ENCODE results near the gene NECTIN4. TPM values are rescaled to one million over a fixed set of nuclear protein-coding genes. Genes with fewer than 3 reads are reported as not detected.
"Not testable (repeated sequence)": the region's sequence is repeated elsewhere in the genome, so short reads cannot be mapped to it uniquely, and the experiment has no call there.

Gene NECTIN4
- polyA plus RNA-seq, 1 of the 3 experiments (the other 2 are of a cell fraction), result 0.59 TPM

DNA sequence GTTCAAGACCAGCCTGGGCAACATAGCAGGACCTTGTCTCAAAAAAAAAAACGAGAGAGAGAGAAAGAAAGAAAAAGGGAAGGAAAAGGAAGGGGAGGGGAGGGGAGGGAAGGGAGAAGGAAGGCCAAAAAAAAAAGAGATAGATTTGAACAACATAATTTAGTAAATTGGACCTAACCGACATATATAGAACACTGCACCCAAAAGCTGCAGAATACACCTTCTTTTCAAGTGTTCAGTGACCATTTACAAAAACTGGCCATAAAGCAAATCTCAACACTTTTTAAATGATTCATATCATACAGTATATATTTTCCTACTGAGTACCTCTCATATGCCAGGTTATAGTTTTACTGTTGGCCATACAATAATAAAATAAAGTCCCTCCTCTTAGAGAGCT lies 57.5 kb downstream of the NECTIN4 start:
- no peak overlapping the region for H2AFZ ChIP-seq (ENCODE audit: low read depth)
- no peaks in the 10 kb centered on the region for H3K9me2 ChIP-seq
- no peaks in the 10 kb centered on the region for H4K20me1 ChIP-seq (ENCODE audit: insufficient read depth)
- H3K9me3 ChIP-seq, result no peaks in the 10 kb centered on the region
- no peak overlapping the region for H3K27ac ChIP-seq (ENCODE audit: low read depth in 2 of 2, low read length in 1 of 2)
- no peak overlapping the region for H3K4me2 ChIP-seq
- ChIA-PET POLR2A (interaction anchor here (0.5 kb wide), 1 partner anchor 116 kb away, joined by 3 read pairs; no protein-coding TSS in a partner anchor), CTCF (no interaction called here)
- TF ChIP-seq TEAD4 (IDR thresholded peaks at IDR 0.05; ENCODE audit: borderline replicate concordance, insufficient read depth) (no peak), RFX5 (IDR thresholded peaks at IDR 0.05; ENCODE audit: low read length) (no peak), CHD2 (IDR thresholded peaks at IDR 0.05; ENCODE audit: low read length, partially characterized antibody) (no peak), JUND (IDR thresholded peaks at IDR 0.05) (no peak), ELF1 (IDR thresholded peaks at IDR 0.05) (no peak), MEF2A (IDR thresholded peaks at IDR 0.05; ENCODE audit: borderline replicate concordance, low read depth) (no peak)
- TF ChIP-seq, protein P1, sequence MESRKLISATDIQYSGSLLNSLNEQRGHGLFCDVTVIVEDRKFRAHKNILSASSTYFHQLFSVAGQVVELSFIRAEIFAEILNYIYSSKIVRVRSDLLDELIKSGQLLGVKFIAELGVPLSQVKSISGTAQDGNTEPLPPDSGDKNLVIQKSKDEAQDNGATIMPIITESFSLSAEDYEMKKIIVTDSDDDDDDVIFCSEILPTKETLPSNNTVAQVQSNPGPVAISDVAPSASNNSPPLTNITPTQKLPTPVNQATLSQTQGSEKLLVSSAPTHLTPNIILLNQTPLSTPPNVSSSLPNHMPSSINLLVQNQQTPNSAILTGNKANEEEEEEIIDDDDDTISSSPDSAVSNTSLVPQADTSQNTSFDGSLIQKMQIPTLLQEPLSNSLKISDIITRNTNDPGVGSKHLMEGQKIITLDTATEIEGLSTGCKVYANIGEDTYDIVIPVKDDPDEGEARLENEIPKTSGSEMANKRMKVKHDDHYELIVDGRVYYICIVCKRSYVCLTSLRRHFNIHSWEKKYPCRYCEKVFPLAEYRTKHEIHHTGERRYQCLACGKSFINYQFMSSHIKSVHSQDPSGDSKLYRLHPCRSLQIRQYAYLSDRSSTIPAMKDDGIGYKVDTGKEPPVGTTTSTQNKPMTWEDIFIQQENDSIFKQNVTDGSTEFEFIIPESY (IDR thresholded peaks at IDR 0.05; ENCODE audit: borderline replicate concordance, low read depth), result no peak
- TF ChIP-seq, protein P2, sequence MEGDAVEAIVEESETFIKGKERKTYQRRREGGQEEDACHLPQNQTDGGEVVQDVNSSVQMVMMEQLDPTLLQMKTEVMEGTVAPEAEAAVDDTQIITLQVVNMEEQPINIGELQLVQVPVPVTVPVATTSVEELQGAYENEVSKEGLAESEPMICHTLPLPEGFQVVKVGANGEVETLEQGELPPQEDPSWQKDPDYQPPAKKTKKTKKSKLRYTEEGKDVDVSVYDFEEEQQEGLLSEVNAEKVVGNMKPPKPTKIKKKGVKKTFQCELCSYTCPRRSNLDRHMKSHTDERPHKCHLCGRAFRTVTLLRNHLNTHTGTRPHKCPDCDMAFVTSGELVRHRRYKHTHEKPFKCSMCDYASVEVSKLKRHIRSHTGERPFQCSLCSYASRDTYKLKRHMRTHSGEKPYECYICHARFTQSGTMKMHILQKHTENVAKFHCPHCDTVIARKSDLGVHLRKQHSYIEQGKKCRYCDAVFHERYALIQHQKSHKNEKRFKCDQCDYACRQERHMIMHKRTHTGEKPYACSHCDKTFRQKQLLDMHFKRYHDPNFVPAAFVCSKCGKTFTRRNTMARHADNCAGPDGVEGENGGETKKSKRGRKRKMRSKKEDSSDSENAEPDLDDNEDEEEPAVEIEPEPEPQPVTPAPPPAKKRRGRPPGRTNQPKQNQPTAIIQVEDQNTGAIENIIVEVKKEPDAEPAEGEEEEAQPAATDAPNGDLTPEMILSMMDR (IDR thresholded peaks at IDR 0.05), result no peak
- TF ChIP-seq, protein P3, sequence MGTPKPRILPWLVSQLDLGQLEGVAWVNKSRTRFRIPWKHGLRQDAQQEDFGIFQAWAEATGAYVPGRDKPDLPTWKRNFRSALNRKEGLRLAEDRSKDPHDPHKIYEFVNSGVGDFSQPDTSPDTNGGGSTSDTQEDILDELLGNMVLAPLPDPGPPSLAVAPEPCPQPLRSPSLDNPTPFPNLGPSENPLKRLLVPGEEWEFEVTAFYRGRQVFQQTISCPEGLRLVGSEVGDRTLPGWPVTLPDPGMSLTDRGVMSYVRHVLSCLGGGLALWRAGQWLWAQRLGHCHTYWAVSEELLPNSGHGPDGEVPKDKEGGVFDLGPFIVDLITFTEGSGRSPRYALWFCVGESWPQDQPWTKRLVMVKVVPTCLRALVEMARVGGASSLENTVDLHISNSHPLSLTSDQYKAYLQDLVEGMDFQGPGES (IDR thresholded peaks at IDR 0.05; ENCODE audit: low read depth, low read length), result no peak
- H3K79me2 ChIP-seq (ENCODE audit: insufficient read depth), result 0 out of 2 replicates have a peak, but pooled peaks cover 4% of the 10 kb centered on the region
- H3K4me3 ChIP-seq (ENCODE audit: low read depth in 2 of 2, low read length in 1 of 2), result no peak overlapping the region
- peaks cover 2% of the 10 kb centered on the region for H3F3A ChIP-seq (replicated peaks; ENCODE audit: insufficient read depth)
- H3K36me3 ChIP-seq (replicated peaks in 1 of 2; ENCODE audit: control insufficient read depth in 1 of 2, insufficient read depth in 2 of 2, low read length in 1 of 2), result no peaks in the 10 kb centered on the region
- 59% methylated on average over 2 of the region's 2 CpGs for WGBS (ENCODE audit: low lambda C conversion rate)
- DNase-seq, result no peak
- no peaks in the 10 kb centered on the region for H3K27me3 ChIP-seq (ENCODE audit: insufficient read depth)
- no peaks in the 10 kb centered on the region for H3K4me1 ChIP-seq (ENCODE audit: control insufficient read depth in 1 of 2, insufficient read depth in 2 of 2, low read depth in 1 of 2, low read length in 1 of 2)
- H3K9ac ChIP-seq, result no peak overlapping the region

DNA sequence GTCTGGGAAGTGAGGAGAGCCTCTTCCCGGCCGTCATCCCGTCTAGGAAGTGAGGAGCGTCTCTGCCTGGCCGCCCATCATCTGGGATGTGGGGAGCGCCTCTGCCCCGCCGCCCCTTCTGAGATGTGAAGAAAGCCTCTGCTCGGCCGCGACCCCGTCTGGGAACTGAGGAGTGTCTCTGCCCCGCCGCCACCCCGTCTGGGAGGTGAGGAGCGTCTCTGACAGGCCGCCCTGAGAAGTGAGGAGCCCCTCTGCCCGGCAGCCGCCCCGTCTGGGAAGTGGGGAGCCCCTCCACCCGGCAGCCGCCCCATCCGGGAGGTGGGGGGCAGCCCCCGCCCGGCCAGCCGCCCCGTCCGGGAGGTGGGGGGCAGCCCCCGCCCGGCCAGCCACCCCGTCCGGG lies 59.9 kb downstream of the NECTIN4 start:
- H3K79me2 ChIP-seq (ENCODE audit: insufficient read depth); H3K4me3 ChIP-seq (ENCODE audit: low read depth in 2 of 2, low read length in 1 of 2); H3K27ac ChIP-seq (ENCODE audit: low read depth in 2 of 2, low read length in 1 of 2); H3K9ac ChIP-seq; H3K4me2 ChIP-seq; H3K4me1 ChIP-seq (ENCODE audit: control insufficient read depth in 1 of 2, insufficient read depth in 2 of 2, low read depth in 1 of 2, low read length in 1 of 2); H3K36me3 ChIP-seq (replicated peaks in 1 of 2; ENCODE audit: control insufficient read depth in 1 of 2, insufficient read depth in 2 of 2, low read length in 1 of 2); POLR2A ChIA-PET; DNase-seq; H2AFZ ChIP-seq (ENCODE audit: low read depth); H4K20me1 ChIP-seq (ENCODE audit: insufficient read depth); CTCF ChIA-PET; H3K9me2 ChIP-seq; H3K9me3 ChIP-seq; H3F3A ChIP-seq (replicated peaks; ENCODE audit: insufficient read depth); H3K27me3 ChIP-seq (ENCODE audit: insufficient read depth): not testable (repeated sequence)
- WGBS (ENCODE audit: low lambda C conversion rate), result 94% methylated on average over 19 of the region's 32 CpGs

DNA sequence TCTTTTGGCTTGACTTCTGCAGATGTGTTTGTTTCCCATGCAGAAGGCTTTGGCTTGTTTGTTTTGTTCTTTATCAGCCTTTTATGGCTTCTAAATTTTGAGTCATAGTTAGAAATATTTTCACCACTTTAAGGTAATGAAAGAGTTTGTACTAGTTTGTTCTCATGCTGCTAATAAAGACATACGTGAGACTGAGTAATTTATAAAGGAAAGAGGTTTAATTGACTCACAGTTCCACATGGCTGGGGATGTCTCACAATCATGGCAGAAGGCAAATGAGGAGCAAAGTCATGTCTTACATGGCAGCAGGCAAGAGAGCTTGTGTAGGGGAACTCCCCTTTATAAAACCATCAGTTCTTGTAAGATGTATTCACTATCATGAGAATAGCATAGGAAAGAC lies 62.4 kb downstream of the NECTIN4 start:
- WGBS (ENCODE audit: low lambda C conversion rate), result 70% methylated on average over 1 of the region's 1 CpG
- H3K9me2 ChIP-seq; H3K9me3 ChIP-seq; H3K27ac ChIP-seq (ENCODE audit: low read depth in 2 of 2, low read length in 1 of 2); DNase-seq; H4K20me1 ChIP-seq (ENCODE audit: insufficient read depth); H3K4me2 ChIP-seq; H3K27me3 ChIP-seq (ENCODE audit: insufficient read depth); H3K4me3 ChIP-seq (ENCODE audit: low read depth in 2 of 2, low read length in 1 of 2); H2AFZ ChIP-seq (ENCODE audit: low read depth); H3K4me1 ChIP-seq (ENCODE audit: control insufficient read depth in 1 of 2, insufficient read depth in 2 of 2, low read depth in 1 of 2, low read length in 1 of 2); H3F3A ChIP-seq (replicated peaks; ENCODE audit: insufficient read depth); H3K9ac ChIP-seq; H3K36me3 ChIP-seq (replicated peaks in 1 of 2; ENCODE audit: control insufficient read depth in 1 of 2, insufficient read depth in 2 of 2, low read length in 1 of 2); POLR2A ChIA-PET; H3K79me2 ChIP-seq (ENCODE audit: insufficient read depth): not testable (repeated sequence)
- CTCF ChIA-PET, result interaction anchor here (0.6 to 1.3 kb wide), 2 partner anchors 71 to 146 kb away, joined by 3 to 4 read pairs; no protein-coding TSS in a partner anchor

DNA sequence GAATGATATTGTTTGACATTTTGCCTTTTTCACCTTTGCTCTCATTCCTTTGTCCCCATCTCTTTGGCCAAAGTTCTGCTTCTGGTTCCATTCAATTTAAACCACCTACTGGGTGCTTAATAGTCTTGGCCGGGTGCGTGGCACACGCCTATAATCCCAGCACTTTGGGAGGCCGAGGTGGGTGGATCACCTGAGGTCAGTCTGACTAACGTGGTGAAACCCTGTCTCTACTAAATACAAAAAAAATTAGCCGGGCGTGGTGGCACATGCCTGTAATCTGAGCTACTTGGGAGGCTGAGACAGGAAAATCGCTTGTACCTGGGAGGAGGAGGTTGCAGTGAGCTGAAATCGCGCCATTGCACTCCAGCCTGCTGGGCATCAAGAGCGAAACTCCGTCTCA lies 66.9 kb downstream of the NECTIN4 start:
- H3K9me2 ChIP-seq; H2AFZ ChIP-seq (ENCODE audit: low read depth); H3F3A ChIP-seq (replicated peaks; ENCODE audit: insufficient read depth); H3K27me3 ChIP-seq (ENCODE audit: insufficient read depth); H3K9me3 ChIP-seq; DNase-seq; H3K79me2 ChIP-seq (ENCODE audit: insufficient read depth); POLR2A ChIA-PET; H3K4me2 ChIP-seq; H3K4me3 ChIP-seq (ENCODE audit: low read depth in 2 of 2, low read length in 1 of 2); H3K27ac ChIP-seq (ENCODE audit: low read depth in 2 of 2, low read length in 1 of 2); CTCF ChIA-PET; H3K9ac ChIP-seq; H4K20me1 ChIP-seq (ENCODE audit: insufficient read depth); H3K4me1 ChIP-seq (ENCODE audit: control insufficient read depth in 1 of 2, insufficient read depth in 2 of 2, low read depth in 1 of 2, low read length in 1 of 2); H3K36me3 ChIP-seq (replicated peaks in 1 of 2; ENCODE audit: control insufficient read depth in 1 of 2, insufficient read depth in 2 of 2, low read length in 1 of 2): not testable (repeated sequence)
- WGBS (ENCODE audit: low lambda C conversion rate), result 75% methylated on average over 12 of the region's 12 CpGs

Measured in SK-N-SH (cell line).